MM.1S (cell line): ENCODE measurements around the gene EXOC4.

Source experiments
- DNase-seq: peaks from one replicate; pipeline ENCODE4 v3.0.0-alpha.2; 2015
- H2AFZ ChIP-seq: fragments of 300-600 bp; sonication (generic); 2 replicates; pipeline ENCODE4 v1.6.0; 2016; ENCODE audit warnings: antibody characterized with exemption, low read length
- H3F3A ChIP-seq: fragments of 300-600 bp; sonication (generic); 2 replicates; pipeline ENCODE4 v1.6.1; 2016; ENCODE audit warnings: mild to moderate bottlenecking, antibody characterized with exemption, low read length, moderate library complexity, mixed read lengths; ENCODE audit not compliant: insufficient read depth
- H3K27ac ChIP-seq: fragments of 300-600 bp; sonication (generic); 2 replicates; pipeline ENCODE4 v1.5.1; 2016; ENCODE audit warnings: mild to moderate bottlenecking, low read length
- H3K27me3 ChIP-seq: fragments of 300-600 bp; sonication (generic); replicated peaks from 2 replicates; pipeline ENCODE4 v1.6.0; 2016; ENCODE audit warnings: low read length; ENCODE audit not compliant: insufficient read depth
- H3K36me3 ChIP-seq: fragments of 300-600 bp; sonication (generic); replicated peaks from 2 replicates; pipeline ENCODE4 v1.6.1; 2016; ENCODE audit warnings: mild to moderate bottlenecking, low read length, mixed read lengths; ENCODE audit not compliant: insufficient read depth
- H3K4me1 ChIP-seq: fragments of 300-600 bp; sonication (generic); 2 replicates; pipeline ENCODE4 v1.6.1; 2016; ENCODE audit warnings: low read length, mixed read lengths
- H3K4me2 ChIP-seq: fragments of 300-600 bp; sonication (generic); 2 replicates; pipeline ENCODE4 v1.6.0; 2016; ENCODE audit warnings: low read depth, low read length
- H3K4me3 ChIP-seq: fragments of 300-600 bp; sonication (generic); 2 replicates; pipeline ENCODE4 v1.5.1; 2016; ENCODE audit warnings: low read length, mixed read lengths
- H3K79me2 ChIP-seq: fragments of 300-600 bp; sonication (generic); 2 replicates; pipeline ENCODE4 v1.6.1; 2016; ENCODE audit warnings: mixed run types, low read length, mixed read lengths
- H3K9ac ChIP-seq: fragments of 300-600 bp; sonication (generic); 2 replicates; pipeline ENCODE4 v1.6.1; 2016; ENCODE audit warnings: low read length, mixed read lengths
- H3K9me2 ChIP-seq: fragments of 300-600 bp; sonication (generic); replicated peaks from 2 replicates; pipeline ENCODE4 v1.6.1; 2016; ENCODE audit warnings: mild to moderate bottlenecking, low read length, mixed read lengths; ENCODE audit not compliant: insufficient read depth
- H3K9me3 ChIP-seq: fragments of 300-600 bp; sonication (generic); replicated peaks from 2 replicates; pipeline ENCODE4 v1.6.1; 2016; ENCODE audit warnings: mild to moderate bottlenecking, low read length, mixed read lengths; ENCODE audit not compliant: insufficient read depth
- H4K20me1 ChIP-seq: fragments of 300-600 bp; sonication (generic); 2 replicates; pipeline ENCODE4 v1.6.1; 2016; ENCODE audit warnings: mild to moderate bottlenecking, low read length, moderate library complexity, mixed read lengths; ENCODE audit not compliant: insufficient read depth
- CTCF ChIP-seq: fragments of 300-600 bp; sonication (generic); IDR thresholded peaks from 2 replicates; pipeline ENCODE4 v1.5.1; 2016; ENCODE audit warnings: antibody characterized with exemption, low read length, mixed read lengths
- EZH2 ChIP-seq: fragments of 300-600 bp; sonication (generic); optimal IDR thresholded peaks from 2 replicates; pipeline ENCODE3; 2017; ENCODE audit warnings: low read depth, mild to moderate bottlenecking, antibody characterized with exemption, low read length, mixed read lengths
- EZH2phosphoT487 ChIP-seq: fragments of 300-600 bp; sonication (generic); IDR thresholded peaks from 2 replicates; pipeline ENCODE4 v1.6.1; 2018; ENCODE audit warnings: antibody characterized with exemption, low read length

EXOC4 gene

GRCh38 chr7:133586253-133586652 lies 333.4 kb downstream of the EXOC4 start:
- no peak for TF ChIP-seq EZH2phosphoT487
- no peak for TF ChIP-seq CTCF
- TF ChIP-seq EZH2 = no peak
- no peaks in the 10 kb centered on the region for H3K9me2 ChIP-seq

GRCh38 chr7:133587903-133588302 lies 335.0 kb downstream of the EXOC4 start:
- DNase-seq = no peak
- H3K79me2 ChIP-seq = no peaks in the 10 kb centered on the region
- no peaks in the 10 kb centered on the region for H3K4me1 ChIP-seq
- no peak overlapping the region for H3K27ac ChIP-seq
- H3K36me3 ChIP-seq = no peaks in the 10 kb centered on the region
- no peaks in the 10 kb centered on the region for H3K27me3 ChIP-seq
- H3K9me2 ChIP-seq = no peaks in the 10 kb centered on the region
- H3F3A ChIP-seq = no peaks in the 10 kb centered on the region
- H3K9ac ChIP-seq = no peak overlapping the region
- H2AFZ ChIP-seq = no peak overlapping the region
- no peak overlapping the region for H3K4me3 ChIP-seq
- TF ChIP-seq EZH2phosphoT487 = no peak
- no peak for TF ChIP-seq CTCF
- no peak for TF ChIP-seq EZH2
- no peak overlapping the region for H3K4me2 ChIP-seq
- no peaks in the 10 kb centered on the region for H3K9me3 ChIP-seq
- no peaks in the 10 kb centered on the region for H4K20me1 ChIP-seq

More at GRCh38 chr7:133586253-133586652, 333.4 kb downstream of the EXOC4 start:
- no peaks in the 10 kb centered on the region for H3K27me3 ChIP-seq
- no peaks in the 10 kb centered on the region for H3K4me1 ChIP-seq
- no peak overlapping the region for H3K9ac ChIP-seq
- H3K79me2 ChIP-seq = no peaks in the 10 kb centered on the region
- no peak overlapping the region for H3K27ac ChIP-seq
- no peak overlapping the region for H2AFZ ChIP-seq
- no peaks in the 10 kb centered on the region for H3K36me3 ChIP-seq
- H3K4me2 ChIP-seq = no peak overlapping the region
- H3K9me3 ChIP-seq = no peaks in the 10 kb centered on the region
- no peaks in the 10 kb centered on the region for H4K20me1 ChIP-seq
- H3F3A ChIP-seq = no peaks in the 10 kb centered on the region
- DNase-seq = no peak
- H3K4me3 ChIP-seq = no peak overlapping the region

- H3K36me3 ChIP-seq = no peaks in the 10 kb centered on the region
Measured at GRCh38 chr7:133590795-133591194, 337.9 kb downstream of the EXOC4 start.

More at GRCh38 chr7:133590795-133591194, 337.9 kb downstream of the EXOC4 start:
- no peaks in the 10 kb centered on the region for H3K4me1 ChIP-seq
- no peaks in the 10 kb centered on the region for H3K9me2 ChIP-seq
- H3K27me3 ChIP-seq = no peaks in the 10 kb centered on the region
- no peak overlapping the region for H3K9ac ChIP-seq
- H3K27ac ChIP-seq = no peak overlapping the region
- no peak overlapping the region for H3K4me2 ChIP-seq
- H3K9me3 ChIP-seq = no peaks in the 10 kb centered on the region
- H3K79me2 ChIP-seq = no peaks in the 10 kb centered on the region
- no peaks in the 10 kb centered on the region for H3F3A ChIP-seq
- no peak overlapping the region for H2AFZ ChIP-seq
- H4K20me1 ChIP-seq = no peaks in the 10 kb centered on the region
- TF ChIP-seq EZH2phosphoT487 = no peak
- TF ChIP-seq EZH2 = no peak
- TF ChIP-seq CTCF = no peak
- no peak overlapping the region for H3K4me3 ChIP-seq
- no peak for DNase-seq
